ENCODE results near the gene HP.

GRCh38 chr16:72018470-72018869 is 35.8 kb upstream of the HP start:
- TF ChIP-seq POLR2A (IDR thresholded peaks at IDR 0.05; ENCODE audit: low read depth, low read length), result no peak
- TF ChIP-seq, protein P1, sequence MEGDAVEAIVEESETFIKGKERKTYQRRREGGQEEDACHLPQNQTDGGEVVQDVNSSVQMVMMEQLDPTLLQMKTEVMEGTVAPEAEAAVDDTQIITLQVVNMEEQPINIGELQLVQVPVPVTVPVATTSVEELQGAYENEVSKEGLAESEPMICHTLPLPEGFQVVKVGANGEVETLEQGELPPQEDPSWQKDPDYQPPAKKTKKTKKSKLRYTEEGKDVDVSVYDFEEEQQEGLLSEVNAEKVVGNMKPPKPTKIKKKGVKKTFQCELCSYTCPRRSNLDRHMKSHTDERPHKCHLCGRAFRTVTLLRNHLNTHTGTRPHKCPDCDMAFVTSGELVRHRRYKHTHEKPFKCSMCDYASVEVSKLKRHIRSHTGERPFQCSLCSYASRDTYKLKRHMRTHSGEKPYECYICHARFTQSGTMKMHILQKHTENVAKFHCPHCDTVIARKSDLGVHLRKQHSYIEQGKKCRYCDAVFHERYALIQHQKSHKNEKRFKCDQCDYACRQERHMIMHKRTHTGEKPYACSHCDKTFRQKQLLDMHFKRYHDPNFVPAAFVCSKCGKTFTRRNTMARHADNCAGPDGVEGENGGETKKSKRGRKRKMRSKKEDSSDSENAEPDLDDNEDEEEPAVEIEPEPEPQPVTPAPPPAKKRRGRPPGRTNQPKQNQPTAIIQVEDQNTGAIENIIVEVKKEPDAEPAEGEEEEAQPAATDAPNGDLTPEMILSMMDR (conservative IDR thresholded peaks at IDR 0.05; ENCODE audit: low read depth, low read length), result no peak
- no peak for TF ChIP-seq RAD21 (IDR thresholded peaks at IDR 0.05; ENCODE audit: low read length)
- no peak for TF ChIP-seq MXI1 (IDR thresholded peaks at IDR 0.05; ENCODE audit: borderline replicate concordance, low read depth, low read length)
- no peak for TF ChIP-seq USF2 (IDR thresholded peaks at IDR 0.05; ENCODE audit: low read depth, low read length)
- no peak for TF ChIP-seq BHLHE40 (IDR thresholded peaks at IDR 0.05; ENCODE audit: low read depth, low read length)
- no peak for TF ChIP-seq SMC3 (IDR thresholded peaks at IDR 0.05; ENCODE audit: low read depth, low read length)

All from IMR-90 (cell line).